PC-9 (cell line): ENCODE measurements around the gene LNX2. TPM values are rescaled to one million over a fixed set of nuclear protein-coding genes. Genes with fewer than 3 reads are reported as not detected.

ENCODE experiments used
- BruUV-seq: library from RNA; stranded (reverse); fragments of 400-500 nt; replicated peaks from 2 replicates; lab custom pipeline; 2021; lab: Mats Ljungman, UMichigan
- CTCF ChIA-PET: fragments of 300-600 bp; sonication (Branson Sonifier 250); formaldehyde crosslinking; loops from one replicate; lab custom pipeline; 2022; ENCODE audit warnings: antibody characterized with exemption; lab: Charles Lee
- POLR2A ChIA-PET: fragments of 300-600 bp; sonication (Branson Sonifier 250); formaldehyde crosslinking; loops from one replicate; lab custom pipeline; 2022; ENCODE audit warnings: antibody characterized with exemption; ENCODE audit not compliant: unreplicated experiment; lab: Charles Lee
- DNase-seq, 2 experiments: peaks; one replicate each; pipeline versions ENCODE4 v3.0.0 to v3.0.0-alpha.2; 2015 to 2022; ENCODE audit warnings: mixed read lengths in 1 of 2
- H2AFZ ChIP-seq: fragments of 200-600 bp; sonication (generic); 2 replicates; pipeline ENCODE4 v1.8.1; 2017; ENCODE audit warnings: antibody characterized with exemption
- H3F3A ChIP-seq: fragments of 200-600 bp; sonication (generic); 2 replicates; pipeline ENCODE4 v1.8.1; 2017; ENCODE audit warnings: antibody characterized with exemption, mild to moderate bottlenecking, low read depth; ENCODE audit not compliant: insufficient read depth
- H3K27ac ChIP-seq: fragments of 200-600 bp; sonication (generic); 2 replicates; pipeline ENCODE4 v1.6.1; 2016; ENCODE audit warnings: mixed run types
- H3K27me3 ChIP-seq: fragments of 200-600 bp; sonication (generic); 2 replicates; pipeline ENCODE4 v1.6.1; 2016; ENCODE audit warnings: low read depth, mixed run types; ENCODE audit not compliant: insufficient read depth
- H3K36me3 ChIP-seq: fragments of 200-600 bp; sonication (generic); 2 replicates; pipeline ENCODE4 v1.6.1; 2016; ENCODE audit warnings: low read depth, mixed run types
- H3K4me1 ChIP-seq: fragments of 200-600 bp; sonication (generic); replicated peaks from 2 replicates; pipeline ENCODE4 v1.6.1; 2016; ENCODE audit warnings: mixed run types; ENCODE audit not compliant: insufficient read depth
- H3K4me2 ChIP-seq: fragments of 200-600 bp; sonication (generic); 2 replicates; pipeline ENCODE4 v1.6.1; 2017; ENCODE audit warnings: mixed run types
- H3K4me3 ChIP-seq: fragments of 200-600 bp; sonication (generic); 2 replicates; pipeline ENCODE4 v1.6.1; 2016; ENCODE audit warnings: mixed run types
- H3K79me2 ChIP-seq: fragments of 200-600 bp; sonication (generic); 2 replicates; pipeline ENCODE4 v1.6.1; 2017; ENCODE audit warnings: low read depth, mixed run types
- H3K9me2 ChIP-seq: fragments of 200-600 bp; sonication (generic); 2 replicates; pipeline ENCODE4 v1.8.1; 2017; ENCODE audit warnings: mild to moderate bottlenecking; ENCODE audit not compliant: insufficient read depth
- H3K9me3 ChIP-seq: fragments of 200-600 bp; sonication (generic); 2 replicates; pipeline ENCODE4 v1.8.1; 2016; ENCODE audit warnings: low read depth; ENCODE audit not compliant: insufficient read depth
- H4K20me1 ChIP-seq: fragments of 200-600 bp; sonication (generic); 2 replicates; pipeline ENCODE4 v1.8.1; 2017; ENCODE audit not compliant: insufficient read depth
- EZH2 ChIP-seq: fragments of 200-600 bp; sonication (generic); IDR thresholded peaks from 2 replicates; pipeline ENCODE4 v1.8.0; 2017; ENCODE audit warnings: antibody characterized with exemption, low read depth
- intact Hi-C: fragments of 100-400 bp; cut with micrococcal nuclease; formaldehyde crosslinking; loops from one replicate; pipeline ENCODE4 v1.10.0; 2022; ENCODE audit not compliant: unreplicated experiment
- total RNA-seq: library from RNA; stranded (reverse); gene quantifications from 2 replicates; pipeline ENCODE4 v1.2.3, GENCODE V29; 2021
- TF ChIP-seq, protein P1 (sequence below): fragments of 200-600 bp; sonication (generic); conservative IDR thresholded peaks from 2 replicates; pipeline ENCODE4 v1.6.1; 2017; ENCODE audit warnings: mixed run types, antibody characterized with exemption, mild to moderate bottlenecking, moderate library complexity

Gene LNX2
- total RNA-seq, 1 experiment from 2014 or later, result 7.0 TPM

DNA sequence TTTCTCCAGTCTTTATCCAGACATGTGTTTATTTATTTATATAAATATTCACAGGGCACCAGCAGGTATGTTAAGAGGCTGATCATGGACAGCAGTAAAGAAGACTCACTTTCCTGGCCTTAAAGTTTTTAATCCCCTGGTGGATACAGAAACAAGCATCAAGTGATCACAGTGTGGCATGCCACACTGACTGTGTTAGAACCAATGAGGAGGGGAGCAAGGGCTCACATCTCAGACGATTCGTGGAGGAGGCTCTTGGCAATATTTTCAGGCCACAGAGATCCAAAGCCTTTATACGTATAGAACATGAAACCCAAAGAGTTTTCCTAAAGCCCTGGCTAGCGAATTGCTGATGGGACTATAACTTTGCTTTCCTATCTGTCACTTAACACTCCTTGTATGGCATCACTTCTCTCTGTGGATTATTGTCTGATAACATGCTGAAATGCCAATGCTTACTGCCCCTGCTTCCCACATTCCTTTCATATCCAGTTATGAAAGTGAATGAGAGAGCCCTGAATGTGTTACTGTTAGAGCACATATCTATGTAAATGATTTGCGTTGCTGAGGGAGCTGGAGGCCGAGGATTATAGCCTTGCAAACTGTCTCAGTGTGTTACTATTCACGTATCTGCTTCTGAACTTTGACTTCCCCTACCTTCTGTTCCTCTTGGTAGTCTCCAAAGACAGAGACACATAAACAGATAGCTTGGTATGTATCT, 39.0 kb upstream of the LNX2 start:
- Histone ChIP-seq H3K9me3 (no peaks in the 10 kb centered on the region), H3F3A (peaks cover 7% of the 10 kb centered on the region), H3K79me2 (peaks cover 23% of the 10 kb centered on the region), H3K27ac (peak overlapping the region; percentile 50), H4K20me1 (no peaks in the 10 kb centered on the region), H2AFZ (no peak overlapping the region), H3K4me3 (no peak overlapping the region), H3K9me2 (no peaks in the 10 kb centered on the region), H3K4me2 (peak overlapping the region; percentile 63), H3K27me3 (no peaks in the 10 kb centered on the region), H3K36me3 (peaks cover 12% of the 10 kb centered on the region; the same call in 1 of the 2 replicates), H3K4me1 (peaks cover 33% of the 10 kb centered on the region)
- BruUV-seq, result no TSS peak
- CTCF ChIA-PET, result no interaction called here
- intact Hi-C loops, result loop anchor here (10.0 kb wide), 1 partner anchor 105 kb away; no protein-coding TSS in a partner anchor
- TF ChIP-seq, protein P1, sequence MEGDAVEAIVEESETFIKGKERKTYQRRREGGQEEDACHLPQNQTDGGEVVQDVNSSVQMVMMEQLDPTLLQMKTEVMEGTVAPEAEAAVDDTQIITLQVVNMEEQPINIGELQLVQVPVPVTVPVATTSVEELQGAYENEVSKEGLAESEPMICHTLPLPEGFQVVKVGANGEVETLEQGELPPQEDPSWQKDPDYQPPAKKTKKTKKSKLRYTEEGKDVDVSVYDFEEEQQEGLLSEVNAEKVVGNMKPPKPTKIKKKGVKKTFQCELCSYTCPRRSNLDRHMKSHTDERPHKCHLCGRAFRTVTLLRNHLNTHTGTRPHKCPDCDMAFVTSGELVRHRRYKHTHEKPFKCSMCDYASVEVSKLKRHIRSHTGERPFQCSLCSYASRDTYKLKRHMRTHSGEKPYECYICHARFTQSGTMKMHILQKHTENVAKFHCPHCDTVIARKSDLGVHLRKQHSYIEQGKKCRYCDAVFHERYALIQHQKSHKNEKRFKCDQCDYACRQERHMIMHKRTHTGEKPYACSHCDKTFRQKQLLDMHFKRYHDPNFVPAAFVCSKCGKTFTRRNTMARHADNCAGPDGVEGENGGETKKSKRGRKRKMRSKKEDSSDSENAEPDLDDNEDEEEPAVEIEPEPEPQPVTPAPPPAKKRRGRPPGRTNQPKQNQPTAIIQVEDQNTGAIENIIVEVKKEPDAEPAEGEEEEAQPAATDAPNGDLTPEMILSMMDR, result no peak
- TF ChIP-seq EZH2, result no peak
- POLR2A ChIA-PET, result no interaction called here
- no peak for DNase-seq

DNA sequence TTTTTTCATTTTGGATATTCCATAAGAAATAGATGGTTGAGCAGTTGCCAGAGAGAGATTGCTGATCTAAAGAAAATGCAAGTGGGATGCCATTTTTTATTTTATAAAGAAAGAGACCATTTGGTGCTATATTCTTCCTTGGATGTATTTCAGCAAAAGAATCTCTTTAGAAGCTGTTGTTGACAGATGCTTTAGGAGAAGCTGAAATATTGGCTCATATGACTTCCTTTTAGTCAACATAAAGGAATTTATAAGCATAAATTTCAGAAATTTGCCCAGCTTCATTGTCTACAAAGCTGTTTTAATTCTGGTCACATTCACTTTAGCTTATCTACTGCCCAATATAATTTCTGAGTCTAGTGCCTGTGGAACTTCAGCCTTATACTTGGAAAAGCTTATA, 38.2 kb upstream of the LNX2 start:
- Histone ChIP-seq H3F3A (peaks cover 7% of the 10 kb centered on the region), H3K9me2 (no peaks in the 10 kb centered on the region), H3K36me3 (peaks cover 18% of the 10 kb centered on the region; the same call in 1 of the 2 replicates), H3K9me3 (no peaks in the 10 kb centered on the region), H4K20me1 (no peaks in the 10 kb centered on the region), H3K27ac (peak overlapping the region; percentile 50), H3K79me2 (peaks cover 28% of the 10 kb centered on the region), H3K4me1 (peaks cover 33% of the 10 kb centered on the region), H3K27me3 (no peaks in the 10 kb centered on the region), H3K4me2 (peak overlapping the region; percentile 63), H2AFZ (no peak overlapping the region), H3K4me3 (0 out of 2 replicates have a peak overlapping the region, but pooled peaks have one; percentile 11)
- no peak for TF ChIP-seq EZH2
- TF ChIP-seq, protein P1, result no peak
- ChIA-PET POLR2A (no interaction called here), CTCF (no interaction called here)
- BruUV-seq, result no TSS peak
- intact Hi-C loops, result loop anchor here (10.0 kb wide), 1 partner anchor 104 kb away; no protein-coding TSS in a partner anchor
- DNase-seq, result peak in 1 of 2 experiments; percentile 44

DNA sequence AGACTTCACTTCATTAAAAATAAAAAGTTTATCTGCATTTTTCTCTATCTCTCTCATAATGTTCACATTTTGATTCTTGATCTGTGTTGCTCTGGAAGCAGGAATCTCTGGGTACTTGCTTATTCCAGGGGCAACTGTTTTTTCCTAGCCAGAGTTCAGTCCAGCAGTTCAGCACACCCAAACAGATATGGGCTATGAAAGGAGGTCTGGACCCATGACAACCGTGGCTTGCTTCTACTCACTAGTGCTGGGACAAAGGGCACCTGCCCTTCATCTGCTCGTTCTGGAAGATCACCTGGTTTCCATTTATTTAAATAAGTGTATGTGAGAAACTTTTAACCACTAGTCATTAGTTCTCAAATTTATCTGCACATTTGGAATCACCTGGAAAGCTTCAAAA, 37.4 kb upstream of the LNX2 start:
- POLR2A ChIA-PET, result no interaction called here
- H3K4me2 ChIP-seq, result peak overlapping the region; percentile 63; the same call in 1 of the 2 replicates

More for the DNA sequence above, 37.4 kb upstream of the LNX2 start:
- H4K20me1 ChIP-seq, result no peaks in the 10 kb centered on the region
- CTCF ChIA-PET, result no interaction called here
- H3K9me2 ChIP-seq, result no peaks in the 10 kb centered on the region
- no peak for DNase-seq
- peak overlapping the region; percentile 50 for H3K27ac ChIP-seq
- peaks cover 28% of the 10 kb centered on the region for H3K79me2 ChIP-seq
- H3K36me3 ChIP-seq, result peaks cover 18% of the 10 kb centered on the region; the same call in 1 of the 2 replicates
- H2AFZ ChIP-seq, result no peak overlapping the region
- BruUV-seq, result no TSS peak
- peaks cover 33% of the 10 kb centered on the region for H3K4me1 ChIP-seq
- no peak for TF ChIP-seq EZH2
- TF ChIP-seq, protein P1, result no peak
- intact Hi-C loops, result loop anchor here (10.0 kb wide), 1 partner anchor 103 kb away; no protein-coding TSS in a partner anchor
- H3K9me3 ChIP-seq, result no peaks in the 10 kb centered on the region
- no peak overlapping the region for H3K4me3 ChIP-seq
- H3F3A ChIP-seq, result peaks cover 7% of the 10 kb centered on the region
- no peaks in the 10 kb centered on the region for H3K27me3 ChIP-seq
